NCI-H2196 (cell line): ENCODE data around the gene CABCOCO1.
"Not testable (repeated sequence)": the region's sequence is repeated elsewhere in the genome, so short reads cannot be mapped to it uniquely, and the experiment has no call there.

Experiments
- DNase-seq: peaks from one replicate; lab custom pipeline; 2025; ENCODE audit not compliant: unreplicated experiment; lab: John Stamatoyannopoulos, UW

Gene CABCOCO1

DNA sequence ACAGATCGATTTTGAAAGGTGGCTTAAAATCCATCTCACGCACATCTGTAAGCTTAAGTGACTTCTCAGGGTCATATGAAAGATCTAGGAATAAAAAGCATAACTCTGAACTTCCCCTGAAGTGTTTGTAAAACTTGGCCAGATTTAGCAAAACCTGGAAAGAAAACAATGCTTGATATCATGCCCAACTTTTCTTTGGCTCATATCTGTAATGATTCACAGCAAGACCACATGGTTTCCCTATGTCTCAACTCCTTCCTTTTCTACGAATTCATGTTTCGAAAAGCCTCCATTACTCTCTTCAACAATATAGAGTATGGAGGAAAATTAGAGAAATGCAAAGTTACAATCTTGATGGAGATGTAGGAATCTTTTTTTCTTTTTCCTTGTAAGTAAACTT lies 20.1 kb upstream of the CABCOCO1 start:
- DNase-seq, result no peak

DNA sequence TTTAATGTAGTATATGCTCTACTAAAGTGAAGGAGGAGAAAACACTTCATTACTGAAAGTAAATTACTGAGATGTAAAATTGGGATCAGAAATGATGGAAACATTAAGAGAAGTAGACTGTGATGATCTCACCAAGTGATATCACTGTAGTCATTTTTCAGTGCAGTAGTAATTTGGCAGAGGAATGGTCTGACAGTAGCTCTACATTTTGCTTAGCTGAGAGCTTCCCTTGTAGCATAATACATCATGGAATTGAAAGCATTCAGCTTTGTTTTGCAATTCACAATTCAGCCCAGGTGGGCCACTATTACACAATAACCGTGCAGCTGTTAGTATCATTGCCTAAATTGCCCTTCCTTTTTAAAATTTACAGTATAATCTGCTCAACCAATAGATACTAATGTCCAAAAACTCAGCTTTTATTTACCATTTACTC lies 19.4 kb upstream of the CABCOCO1 start:
- DNase-seq, result no peak

DNA sequence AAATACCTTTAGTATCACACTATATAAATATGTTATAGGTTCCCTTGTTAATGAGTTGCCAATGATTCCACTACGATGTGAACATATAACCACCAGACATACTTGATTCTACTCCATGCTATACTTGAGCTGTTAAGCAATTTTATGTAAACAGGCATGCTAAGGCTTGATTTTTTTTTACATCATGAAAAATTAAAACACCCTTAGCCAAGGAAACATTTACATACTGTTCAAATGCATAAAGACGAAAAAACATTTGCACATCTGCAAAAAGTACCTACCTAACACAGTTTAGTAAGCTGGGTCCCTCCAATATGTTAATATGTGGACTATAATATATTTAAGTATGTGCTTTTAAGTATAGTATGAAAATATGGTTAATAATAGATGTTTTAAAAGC lies 9.0 kb upstream of the CABCOCO1 start:
- DNase-seq, result no peak

DNA sequence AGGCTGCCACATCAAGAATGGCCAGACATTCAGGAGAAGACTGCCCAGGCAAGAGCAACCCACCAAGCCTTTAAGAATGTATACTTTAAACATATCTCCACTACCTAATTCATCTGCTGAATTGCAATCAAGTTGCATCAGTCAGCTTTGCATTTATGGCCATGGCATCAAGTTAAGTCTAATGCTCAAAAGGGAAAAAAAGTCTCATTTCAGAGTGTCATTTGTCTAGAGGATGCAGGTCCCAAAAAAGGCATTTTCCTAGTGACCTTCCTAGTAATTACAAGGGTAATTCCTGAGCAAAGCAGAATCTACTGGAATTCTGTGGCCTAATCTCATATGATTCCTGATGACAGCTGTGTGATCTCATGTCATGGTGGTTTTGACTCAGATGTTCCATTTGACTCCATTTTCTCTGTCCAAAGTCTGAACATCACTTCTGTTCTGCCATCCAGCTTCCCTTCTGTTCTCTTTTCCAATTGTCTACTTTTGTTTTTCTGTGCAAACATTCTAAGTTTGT lies 7.3 kb upstream of the CABCOCO1 start:
- no peak for DNase-seq

DNA sequence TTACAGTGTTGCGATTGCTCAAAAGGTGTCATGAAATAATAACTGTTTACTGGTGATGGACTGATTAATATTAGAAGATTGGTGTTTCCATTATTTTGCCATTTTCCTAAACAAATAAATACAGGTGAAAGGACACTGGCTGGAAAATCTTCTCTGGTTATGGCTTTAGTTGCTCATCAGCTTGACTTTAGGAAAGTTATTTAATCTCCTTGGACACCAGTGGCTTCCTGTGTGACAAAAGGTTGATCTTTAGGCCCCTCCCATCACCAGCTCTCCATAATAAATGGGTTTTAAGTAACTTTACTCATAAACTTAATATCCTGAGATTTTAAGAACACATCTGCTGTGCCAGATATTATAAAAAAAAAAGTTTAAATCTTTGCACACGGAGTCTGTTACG lies 737 bp downstream of the CABCOCO1 start:
- DNase-seq, result no peak

DNA sequence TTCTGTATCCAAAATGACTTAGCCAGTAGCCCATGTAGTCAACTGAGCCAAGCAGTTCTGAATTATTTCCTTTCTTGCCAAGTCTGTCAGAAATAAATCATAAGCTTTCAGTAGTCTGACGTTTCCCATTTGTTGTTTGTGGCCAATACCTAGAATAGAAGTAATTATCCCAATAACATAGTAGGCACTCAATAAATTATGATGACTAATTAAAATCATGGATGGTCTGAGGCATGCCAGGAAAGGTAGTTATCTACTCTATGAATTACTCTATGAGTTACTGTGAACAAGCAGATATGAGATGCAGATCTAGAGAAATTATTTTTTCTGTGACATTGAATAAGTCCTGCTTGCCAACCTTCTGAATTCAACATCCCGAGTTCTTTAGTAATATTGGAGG lies 2.3 kb downstream of the CABCOCO1 start:
- DNase-seq, result no peak

DNA sequence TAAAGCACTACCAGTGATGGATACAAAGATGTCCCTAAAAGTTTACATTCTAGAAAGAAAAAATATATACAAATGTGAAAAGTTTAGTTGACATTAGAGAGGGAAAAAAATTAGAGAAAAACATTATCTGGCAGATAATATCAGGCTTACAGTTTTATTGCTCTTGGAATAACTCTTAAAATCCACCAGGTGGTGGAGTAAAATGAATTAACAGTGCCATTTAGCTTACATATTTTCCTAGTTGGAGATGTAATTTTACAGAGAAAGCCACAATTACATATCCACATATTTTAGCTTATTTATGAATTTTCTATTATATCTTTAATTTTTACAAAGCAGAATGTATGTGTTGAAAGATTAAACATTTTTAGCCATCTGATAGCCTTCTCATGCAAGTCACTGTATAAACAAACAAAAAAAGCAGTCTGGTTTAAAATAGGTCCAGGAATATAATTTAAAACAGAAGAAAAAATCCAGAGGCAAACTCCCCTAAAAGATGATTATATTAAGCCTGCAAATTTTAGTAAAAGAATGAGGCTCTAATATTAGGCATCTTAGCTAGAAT lies 6.5 kb downstream of the CABCOCO1 start:
- no peak for DNase-seq

DNA sequence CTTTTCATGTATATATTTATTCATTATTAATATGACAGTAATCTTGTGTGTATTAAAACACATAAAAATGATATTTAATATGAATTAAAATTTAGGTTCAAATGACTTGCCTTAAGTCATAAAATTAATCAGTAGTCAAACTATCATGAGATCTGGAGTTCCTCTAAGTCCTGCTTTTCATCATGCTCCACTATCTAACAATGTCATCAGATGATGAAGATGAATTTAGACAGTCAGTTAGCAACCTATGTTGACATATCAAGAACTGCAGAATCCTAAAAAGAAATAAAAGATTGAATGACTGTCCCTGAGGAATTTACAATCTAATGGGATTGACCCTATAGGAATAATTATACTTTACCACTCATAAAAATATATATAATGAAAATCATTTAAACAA lies 7.1 kb downstream of the CABCOCO1 start:
- no peak for DNase-seq

DNA sequence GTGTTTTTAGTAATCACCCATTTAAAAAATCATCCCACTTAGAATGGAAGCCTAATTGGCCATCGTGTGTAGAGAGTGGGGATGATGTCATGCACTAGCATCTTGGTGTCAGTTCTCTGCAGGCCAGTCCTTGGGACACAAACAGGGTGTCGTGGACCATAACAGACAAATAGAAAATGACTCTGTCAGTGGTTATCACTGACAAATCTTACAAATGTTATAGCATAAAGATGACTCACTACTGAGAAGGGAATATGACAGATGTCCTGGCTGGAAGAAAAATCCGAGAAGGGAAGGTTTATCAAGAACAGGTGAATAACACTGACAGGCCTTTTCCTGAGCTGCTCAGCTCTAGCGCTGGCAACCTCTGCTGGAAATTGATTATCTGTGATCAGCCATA lies 10.6 kb downstream of the CABCOCO1 start:
- no peak for DNase-seq

DNA sequence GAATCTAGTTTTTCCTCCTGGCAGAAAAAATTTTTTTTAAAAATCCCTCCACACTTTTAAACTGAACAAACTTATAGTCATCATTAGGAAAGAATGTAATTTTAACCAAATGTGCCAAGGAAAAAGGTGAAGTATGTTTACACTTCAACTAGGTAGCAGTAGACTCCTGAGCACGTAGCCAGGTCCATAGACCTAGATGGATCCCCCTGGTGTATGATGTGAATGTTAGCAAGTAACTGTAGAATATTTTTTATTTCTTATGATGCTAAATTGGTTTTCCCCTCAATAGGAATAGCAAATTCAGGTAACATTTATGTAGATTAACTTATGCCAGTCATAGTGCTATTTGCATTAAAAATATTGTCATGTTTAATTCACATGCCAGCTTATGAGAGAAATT lies 19.6 kb downstream of the CABCOCO1 start:
- no peak for DNase-seq

DNA sequence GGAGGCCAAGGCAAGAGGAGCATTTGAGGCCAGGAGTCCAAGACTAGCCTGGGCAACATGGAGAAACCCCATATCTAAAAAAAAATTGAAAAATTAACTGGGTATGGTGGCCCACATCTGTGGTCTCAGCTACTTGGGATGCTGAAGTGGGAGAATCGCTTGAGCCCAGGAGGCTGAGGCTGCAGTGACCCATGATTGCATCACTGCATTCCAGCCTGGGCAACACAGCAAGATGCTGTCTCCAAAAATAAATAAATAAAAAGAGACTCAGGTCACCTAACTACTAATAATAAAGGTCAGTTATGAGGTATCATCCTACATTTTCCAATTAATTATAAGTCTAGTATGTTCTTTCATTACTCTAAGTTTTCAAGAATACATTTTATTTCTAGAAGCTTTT lies 20.6 kb downstream of the CABCOCO1 start:
- no peak for DNase-seq

DNA sequence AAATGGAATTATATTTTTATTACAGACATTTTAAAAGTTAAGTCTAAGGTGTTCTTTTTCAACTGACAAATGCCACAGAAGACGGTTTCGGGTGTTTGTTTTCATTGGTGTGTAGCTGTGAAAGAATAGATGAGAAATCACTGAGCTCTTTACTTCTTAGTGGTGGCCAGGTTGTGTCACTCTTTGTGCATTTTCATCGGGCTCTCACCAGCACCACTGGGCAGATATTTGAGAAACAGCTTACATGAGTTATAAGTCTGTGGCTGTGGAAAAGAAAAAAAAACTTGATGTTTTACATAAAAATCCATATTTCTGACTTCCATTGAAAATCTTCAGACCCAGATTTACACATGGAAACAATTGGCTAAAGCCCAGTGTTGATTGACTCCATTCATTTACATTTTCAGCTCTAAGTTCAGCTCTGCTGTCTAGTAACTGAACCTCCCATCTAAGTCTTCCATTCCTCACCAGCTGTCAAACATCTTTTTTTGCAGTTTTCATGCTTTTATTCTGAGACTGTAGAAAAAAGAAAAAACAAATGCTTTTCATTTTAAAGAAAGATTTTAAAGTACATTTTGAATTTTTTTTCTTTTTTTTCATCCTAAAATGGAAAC lies 22.3 kb downstream of the CABCOCO1 start:
- no peak for DNase-seq

DNA sequence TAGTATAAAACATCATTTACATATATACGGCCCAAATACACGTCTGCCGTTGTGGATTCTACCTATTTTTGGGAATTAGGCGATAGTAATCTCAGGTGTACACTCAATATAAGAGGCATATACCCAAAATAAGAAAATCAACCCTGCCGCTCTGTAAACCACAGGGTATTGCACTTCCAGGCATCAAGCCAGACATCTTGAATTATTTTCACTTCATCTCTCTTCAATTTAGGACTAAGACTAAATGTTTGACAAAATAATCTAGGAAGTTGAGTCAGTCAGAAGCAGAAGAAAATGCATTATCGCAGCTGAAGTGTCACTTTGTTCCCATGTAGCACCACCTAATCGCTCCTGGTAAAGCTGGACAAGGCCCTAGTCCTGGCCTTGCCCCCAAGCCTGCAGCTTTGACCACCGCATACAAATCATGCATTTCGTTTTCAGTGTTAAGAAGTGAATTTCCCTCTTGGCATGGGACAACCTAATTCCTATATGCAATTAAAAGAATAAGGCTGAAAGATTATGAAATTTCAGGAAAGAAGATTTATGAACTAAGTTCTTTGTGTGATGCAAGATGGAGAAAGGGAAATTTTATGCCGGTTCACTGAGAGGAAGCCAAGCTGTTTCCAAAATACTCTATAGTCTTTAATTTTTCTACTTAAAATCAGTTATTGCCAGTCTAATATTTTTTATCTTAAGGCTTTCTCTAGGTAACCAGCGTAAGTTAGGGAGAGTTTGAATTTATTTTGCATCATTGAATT lies 26.0 kb downstream of the CABCOCO1 start:
- no peak for DNase-seq

DNA sequence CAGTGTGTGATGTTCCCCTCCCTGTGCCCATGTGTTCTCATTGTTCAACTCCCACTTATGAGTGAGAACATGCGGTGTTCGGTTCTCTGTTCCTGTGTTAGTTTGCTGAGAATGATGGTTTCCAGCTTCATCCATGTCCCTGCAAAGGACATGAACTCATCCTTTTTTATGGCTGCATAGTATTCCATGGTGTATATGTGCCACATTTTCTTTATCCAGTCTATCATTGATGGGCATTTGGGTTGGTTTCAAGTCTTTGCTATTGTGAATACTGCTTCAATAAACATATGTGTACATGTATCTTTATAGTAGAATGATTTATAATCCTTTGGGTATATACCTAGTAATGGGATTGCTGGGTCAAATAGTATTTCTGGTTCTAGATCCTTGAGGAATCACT lies 28.9 kb downstream of the CABCOCO1 start:
- not testable (repeated sequence) for DNase-seq

DNA sequence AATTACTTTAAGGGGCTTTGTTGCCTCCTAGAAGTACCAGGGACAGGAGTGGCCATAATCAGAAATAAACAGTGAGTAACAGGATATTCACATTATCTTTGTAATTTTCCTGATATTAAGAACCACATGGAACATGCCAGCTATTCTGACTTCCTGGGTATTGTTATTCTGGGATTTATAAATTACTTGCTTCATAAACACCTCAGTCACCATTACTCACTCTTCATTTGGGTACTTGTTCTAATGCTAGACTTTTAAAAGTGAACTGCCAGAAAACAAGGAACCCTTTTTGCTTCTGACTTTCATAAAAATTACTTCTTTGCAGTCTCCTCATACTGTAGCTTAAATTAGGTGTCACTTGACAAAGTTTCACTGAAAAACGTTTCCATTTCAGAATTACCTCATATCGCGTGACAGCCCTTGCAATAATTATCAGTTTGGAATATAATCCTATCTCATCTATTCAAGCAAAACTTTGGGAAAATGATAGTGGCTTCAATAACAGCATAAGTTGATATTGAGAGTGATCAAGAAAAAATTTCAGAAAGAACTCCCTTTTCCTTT lies 29.8 kb downstream of the CABCOCO1 start:
- no peak for DNase-seq

DNA sequence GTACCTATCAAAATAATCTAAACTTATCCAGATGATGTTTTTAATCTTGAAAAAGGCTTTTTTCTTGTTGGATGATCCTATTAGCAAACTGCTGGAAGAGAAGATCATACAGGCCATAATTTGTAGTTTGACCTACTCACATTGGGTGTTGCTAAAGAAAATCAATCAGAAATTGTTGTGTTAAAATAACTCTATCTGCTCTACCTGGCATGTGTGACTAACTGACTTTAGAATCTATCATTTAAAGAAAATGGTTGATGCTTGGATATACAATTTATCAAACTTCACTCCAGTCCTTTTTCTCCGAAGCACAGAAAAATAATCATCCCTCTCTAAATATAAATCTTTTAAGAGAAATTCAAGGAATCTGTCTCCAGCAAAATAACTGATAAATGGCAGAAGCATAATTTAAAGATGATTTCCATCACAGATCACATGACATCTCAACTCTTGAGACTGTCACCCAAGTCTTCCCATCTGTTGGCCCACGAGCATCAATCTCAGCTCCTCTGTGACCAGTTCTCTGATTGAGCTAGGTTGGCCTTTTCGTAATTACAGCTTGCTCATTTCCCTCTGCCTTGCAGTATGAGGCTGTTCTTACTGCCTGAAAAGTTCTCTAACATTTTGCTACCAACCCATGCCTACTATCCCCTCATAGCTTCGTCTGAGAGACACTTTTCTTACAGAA lies 36.4 kb downstream of the CABCOCO1 start:
- no peak for DNase-seq

DNA sequence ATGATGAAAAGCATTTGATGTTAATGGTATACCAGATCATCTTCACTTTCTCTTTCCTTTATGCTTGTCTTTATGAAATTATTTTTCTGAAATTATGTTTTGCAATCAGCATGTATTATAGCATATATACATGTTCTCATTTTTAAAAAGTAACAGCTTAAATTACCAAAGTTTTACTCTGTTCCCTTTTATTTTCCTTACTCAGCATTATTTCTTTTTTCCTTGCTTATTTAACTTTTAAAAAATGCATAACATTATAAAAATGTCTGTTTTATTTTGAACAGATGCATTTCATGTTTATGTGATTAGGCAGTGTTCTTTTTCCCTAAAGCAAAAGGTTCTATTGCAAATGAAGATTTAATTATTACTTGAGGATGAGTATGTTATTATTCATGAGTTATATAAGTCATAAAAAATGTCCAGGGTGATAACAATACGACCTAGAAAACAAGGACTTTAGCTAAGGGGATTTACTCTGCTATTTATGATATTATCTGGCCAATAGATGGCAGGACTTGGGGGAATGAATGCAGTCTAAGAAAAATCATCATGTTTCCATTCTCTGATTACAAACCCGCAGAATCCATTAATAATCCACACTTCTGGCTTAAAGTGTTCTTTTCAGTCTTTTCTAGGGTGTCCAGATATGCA lies 38.5 kb downstream of the CABCOCO1 start:
- DNase-seq, result no peak

DNA sequence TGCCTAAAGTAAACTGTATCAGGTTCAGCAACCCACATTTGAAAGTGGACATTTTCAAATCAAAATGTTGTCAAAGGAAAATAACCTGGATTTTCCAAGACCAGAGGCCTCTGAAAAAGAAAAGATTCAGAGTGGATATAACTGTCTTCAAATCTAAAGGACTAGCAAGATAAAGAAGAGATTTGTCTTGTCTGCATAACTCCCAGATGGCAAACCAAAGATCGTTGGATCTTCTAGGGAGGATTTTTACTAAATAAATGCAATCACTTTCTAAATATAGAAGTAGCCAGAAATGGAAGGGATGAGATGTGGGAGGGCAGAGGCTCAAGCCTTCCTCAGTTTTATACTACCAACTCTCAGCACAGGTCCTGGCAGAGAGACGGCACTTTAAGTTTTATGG lies 39.0 kb downstream of the CABCOCO1 start:
- DNase-seq, result no peak

DNA sequence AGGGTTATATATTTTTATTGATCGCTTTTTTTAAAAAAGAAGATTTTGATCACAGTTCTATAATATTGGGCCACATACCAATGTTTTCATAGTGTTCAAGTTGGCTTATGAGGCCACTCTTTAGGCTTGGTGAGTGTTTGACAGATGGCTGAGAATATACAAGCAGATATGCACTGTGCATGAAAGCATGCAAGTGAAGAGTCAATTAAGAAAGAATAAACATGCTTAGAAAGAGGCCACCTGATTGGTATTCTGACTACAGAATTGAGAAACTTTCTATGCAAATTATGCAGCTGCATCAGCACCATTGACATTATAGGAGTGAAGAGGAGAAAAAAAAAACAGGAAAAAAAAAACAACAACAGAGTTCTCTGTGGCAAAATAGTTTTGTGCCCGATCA lies 39.9 kb downstream of the CABCOCO1 start:
- no peak for DNase-seq

DNA sequence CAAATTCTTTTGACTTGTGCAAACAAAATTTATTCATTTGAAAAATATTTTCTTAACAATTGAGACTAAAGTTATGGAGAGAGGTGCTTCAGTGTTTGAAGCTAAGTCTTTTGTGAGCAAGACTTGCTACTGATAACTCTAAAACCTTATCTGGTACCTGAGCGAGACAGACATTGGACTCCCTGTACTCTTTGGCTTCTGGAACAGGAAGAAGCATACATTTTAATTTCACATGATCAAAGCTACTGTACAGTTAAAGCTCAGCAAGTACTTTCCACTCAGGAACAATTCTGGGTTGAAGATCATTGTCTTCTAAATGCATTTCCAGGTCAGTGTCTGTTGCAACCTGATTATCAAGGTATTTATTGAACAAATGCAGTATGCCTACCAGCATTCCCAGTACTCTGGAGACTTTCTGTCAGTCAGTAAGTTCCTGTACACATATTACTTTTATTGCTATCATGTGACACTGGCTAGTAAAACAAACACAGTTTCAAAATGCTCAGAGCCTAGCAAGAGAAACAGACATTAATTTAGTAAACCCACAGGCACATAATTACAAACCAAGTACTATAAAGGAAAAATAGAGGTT lies 42.4 kb downstream of the CABCOCO1 start:
- DNase-seq, result no peak

DNA sequence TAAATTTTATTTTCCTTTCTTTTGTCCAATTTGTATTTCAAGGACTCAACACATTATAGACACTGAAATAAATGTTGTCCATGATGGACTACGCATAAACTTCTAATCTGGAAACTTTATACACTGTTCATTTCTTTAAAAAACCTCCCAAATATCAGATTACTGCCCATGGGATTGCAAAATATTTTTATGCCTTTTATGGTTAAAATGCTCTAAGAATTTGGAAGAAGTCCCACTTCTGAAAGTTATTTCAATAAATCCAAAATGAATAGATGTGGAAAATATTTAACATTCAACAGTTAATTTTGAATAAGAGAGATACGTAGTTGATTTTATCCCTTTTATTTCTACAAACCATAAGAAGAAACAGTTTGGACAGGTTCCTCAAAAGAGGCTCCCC lies 46.1 kb downstream of the CABCOCO1 start:
- DNase-seq, result no peak
